ENCODE measurements around the gene FLNB. TPM values are rescaled to one million over a fixed set of nuclear protein-coding genes. Genes with fewer than 3 reads are reported as not detected.

Gene FLNB
- total RNA-seq, 1 experiment from 2014 or later, result 41.2 TPM

- Histone ChIP-seq H3K27me3 (replicated peaks; ENCODE audit: insufficient read depth, low read depth, low read length, poor library complexity) (no peaks in the 10 kb centered on the region), H3K36me3 (ENCODE audit: insufficient read depth, low read length, poor library complexity, severe bottlenecking) (no peaks in the 10 kb centered on the region), H3K4me3 (ENCODE audit: low read depth, low read length, poor library complexity, severe bottlenecking) (no peak overlapping the region), H3K4me1 (ENCODE audit: insufficient read depth, low read length, poor library complexity, severe bottlenecking) (no peaks in the 10 kb centered on the region), H3K9me3 (ENCODE audit: low read depth, low read length, poor library complexity, severe bottlenecking) (no peaks in the 10 kb centered on the region), H3K27ac (ENCODE audit: low read depth, low read length, poor library complexity, severe bottlenecking) (no peak overlapping the region)
- CTCF ChIA-PET, result no interaction called here
- no TSS peak for BruUV-seq (replicated peaks)
- intact Hi-C loops (cut with micrococcal nuclease; ENCODE audit: unreplicated experiment), result no loop called here
- DNase-seq (ENCODE audit: low spot score), result no peak
- no peak for TF ChIP-seq EZH2 (IDR thresholded peaks at IDR 0.05; ENCODE audit: borderline replicate concordance, low read depth, low read length, poor library complexity, severe bottlenecking)
- no peak for TF ChIP-seq CTCF (conservative IDR thresholded peaks at IDR 0.05; ENCODE audit: low read depth, low read length)
- POLR2A ChIA-PET (ENCODE audit: low non-redundant PET), result no interaction called here
Measured at GRCh38 chr3:58093574-58094195, 85.5 kb downstream of the FLNB start.

GRCh38 chr3:58094657-58095056 is 86.4 kb downstream of the FLNB start:
- TF ChIP-seq EZH2 (IDR thresholded peaks at IDR 0.05; ENCODE audit: borderline replicate concordance, low read depth, low read length, poor library complexity, severe bottlenecking) (no peak), CTCF (conservative IDR thresholded peaks at IDR 0.05; ENCODE audit: low read depth, low read length) (no peak)
- DNase-seq (ENCODE audit: low spot score), result no peak
- Histone ChIP-seq H3K9me3 (ENCODE audit: low read depth, low read length, poor library complexity, severe bottlenecking) (no peaks in the 10 kb centered on the region), H3K36me3 (ENCODE audit: insufficient read depth, low read length, poor library complexity, severe bottlenecking) (no peaks in the 10 kb centered on the region), H3K27ac (ENCODE audit: low read depth, low read length, poor library complexity, severe bottlenecking) (no peak overlapping the region), H3K4me1 (ENCODE audit: insufficient read depth, low read length, poor library complexity, severe bottlenecking) (no peaks in the 10 kb centered on the region), H3K27me3 (replicated peaks; ENCODE audit: insufficient read depth, low read depth, low read length, poor library complexity) (no peaks in the 10 kb centered on the region), H3K4me3 (ENCODE audit: low read depth, low read length, poor library complexity, severe bottlenecking) (no peak overlapping the region)
- no TSS peak for BruUV-seq (replicated peaks)
- CTCF ChIA-PET, result no interaction called here
- POLR2A ChIA-PET (ENCODE audit: low non-redundant PET), result no interaction called here
- intact Hi-C loops (cut with micrococcal nuclease; ENCODE audit: unreplicated experiment), result no loop called here

- DNase-seq (ENCODE audit: low spot score), result no peak
- no peaks in the 10 kb centered on the region for H3K27me3 ChIP-seq (replicated peaks; ENCODE audit: insufficient read depth, low read depth, low read length, poor library complexity)
- no TSS peak for BruUV-seq (replicated peaks)
- H3K4me3 ChIP-seq (ENCODE audit: low read depth, low read length, poor library complexity, severe bottlenecking), result no peak overlapping the region
- no peaks in the 10 kb centered on the region for H3K9me3 ChIP-seq (ENCODE audit: low read depth, low read length, poor library complexity, severe bottlenecking)
- POLR2A ChIA-PET (ENCODE audit: low non-redundant PET), result no interaction called here
- intact Hi-C loops (cut with micrococcal nuclease; ENCODE audit: unreplicated experiment), result no loop called here
- TF ChIP-seq CTCF (conservative IDR thresholded peaks at IDR 0.05; ENCODE audit: low read depth, low read length) (no peak), EZH2 (IDR thresholded peaks at IDR 0.05; ENCODE audit: borderline replicate concordance, low read depth, low read length, poor library complexity, severe bottlenecking) (no peak)
- CTCF ChIA-PET, result no interaction called here
- H3K27ac ChIP-seq (ENCODE audit: low read depth, low read length, poor library complexity, severe bottlenecking), result no peak overlapping the region
- H3K4me1 ChIP-seq (ENCODE audit: insufficient read depth, low read length, poor library complexity, severe bottlenecking), result no peaks in the 10 kb centered on the region
- no peaks in the 10 kb centered on the region for H3K36me3 ChIP-seq (ENCODE audit: insufficient read depth, low read length, poor library complexity, severe bottlenecking)
Measured at GRCh38 chr3:58095603-58096138, 87.4 kb downstream of the FLNB start.

All from A673 (cell line).